GM04503 (cell line): ENCODE results near the gene MTRF1.

Source experiments
- DNase-seq: peaks from one replicate; pipeline ENCODE4 v3.0.0-alpha.2; 2012; ENCODE audit warnings: low read depth

MTRF1 gene

DNA sequence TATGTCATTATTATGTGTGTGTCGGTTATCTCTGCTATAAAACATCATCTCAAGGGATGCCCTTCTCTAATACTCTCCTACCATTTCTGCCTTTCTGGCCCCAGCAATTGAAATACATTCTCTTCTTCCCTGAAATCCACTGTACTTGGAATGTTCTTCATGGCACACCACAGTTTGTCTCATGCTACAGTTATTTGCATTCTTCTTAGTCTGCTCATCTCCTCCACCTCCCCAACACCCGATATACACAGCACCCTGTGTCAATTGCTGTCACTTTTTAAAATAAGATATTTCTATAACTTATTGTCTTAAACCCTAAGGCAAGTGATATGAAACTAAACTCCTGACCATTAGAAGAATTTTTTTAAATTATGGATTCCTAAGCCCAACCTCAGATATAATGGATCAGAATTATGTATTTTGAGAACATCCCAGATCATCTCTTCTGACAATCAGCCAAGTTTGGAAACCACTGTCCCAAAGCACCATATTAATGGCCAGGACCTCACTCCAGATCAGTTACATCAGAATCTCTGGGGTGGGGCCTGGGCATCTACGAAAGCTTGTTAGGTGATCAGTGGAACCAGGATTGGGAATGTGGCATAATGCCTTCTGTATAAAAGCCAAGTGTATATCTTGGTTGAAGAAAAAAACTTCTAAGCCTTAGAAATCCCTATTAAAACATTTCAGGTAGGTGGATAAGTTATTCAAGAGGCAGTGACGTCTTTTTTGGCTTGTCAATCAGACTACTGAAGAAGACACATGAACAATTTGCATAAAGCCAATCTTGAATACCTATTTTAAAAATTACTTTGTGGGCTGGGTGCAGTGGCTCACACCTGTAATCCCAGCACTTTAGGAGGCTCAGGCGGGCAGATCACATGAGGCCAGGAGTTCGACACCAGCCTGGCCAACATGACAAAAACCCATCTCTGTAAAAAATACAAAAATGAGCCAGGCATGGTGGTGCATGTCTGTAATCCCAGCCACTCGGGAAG lies 39.0 kb downstream of the MTRF1 start:
- DNase-seq, result peak; percentile 70

DNA sequence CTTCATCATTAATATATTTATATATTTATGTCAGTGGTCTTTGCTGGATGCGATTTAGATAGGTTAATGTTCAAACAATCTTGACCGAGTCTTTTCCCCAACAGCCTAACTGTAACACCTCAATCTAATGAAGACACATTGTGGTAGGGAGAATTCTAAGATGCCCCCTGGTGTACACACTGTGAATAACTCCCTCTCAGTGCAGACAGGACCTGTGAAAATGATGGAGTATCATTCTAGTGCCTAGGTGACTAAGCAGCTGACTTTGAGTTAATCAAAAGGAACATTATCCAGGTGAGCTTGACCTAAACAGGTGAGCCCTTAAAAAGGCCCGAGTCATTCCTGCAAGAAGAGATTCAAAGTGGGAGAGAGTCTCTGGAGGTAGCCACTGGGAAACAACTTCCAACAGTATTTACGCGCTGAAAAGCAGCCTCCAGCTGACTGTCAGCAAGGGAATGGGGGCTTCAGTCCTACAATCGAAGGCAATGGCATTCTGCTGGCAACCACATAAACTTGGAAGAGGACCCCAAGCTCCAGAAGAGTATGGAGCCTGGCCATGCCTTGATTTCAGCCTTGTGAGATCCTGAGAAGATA lies 41.0 kb downstream of the MTRF1 start:
- no peak for DNase-seq

DNA sequence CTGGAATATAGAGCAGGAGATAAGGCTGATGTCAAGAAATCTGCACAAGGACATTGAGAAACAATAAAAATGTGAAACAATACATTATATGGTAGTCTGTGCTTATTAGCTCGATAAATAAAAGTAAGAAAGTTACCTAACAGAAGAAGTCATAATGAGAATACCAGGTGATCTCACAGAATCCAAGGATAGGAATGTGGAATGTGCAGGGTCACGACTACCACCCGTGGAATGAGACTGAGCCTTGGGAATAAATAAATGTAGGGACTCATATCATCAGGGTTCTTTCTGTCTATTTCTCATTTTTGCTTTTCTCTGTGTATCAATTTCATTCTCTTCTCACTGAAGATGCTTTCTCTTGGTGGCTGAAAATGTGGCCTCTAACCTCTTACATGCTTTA lies 43.0 kb downstream of the MTRF1 start:
- DNase-seq, result no peak

DNA sequence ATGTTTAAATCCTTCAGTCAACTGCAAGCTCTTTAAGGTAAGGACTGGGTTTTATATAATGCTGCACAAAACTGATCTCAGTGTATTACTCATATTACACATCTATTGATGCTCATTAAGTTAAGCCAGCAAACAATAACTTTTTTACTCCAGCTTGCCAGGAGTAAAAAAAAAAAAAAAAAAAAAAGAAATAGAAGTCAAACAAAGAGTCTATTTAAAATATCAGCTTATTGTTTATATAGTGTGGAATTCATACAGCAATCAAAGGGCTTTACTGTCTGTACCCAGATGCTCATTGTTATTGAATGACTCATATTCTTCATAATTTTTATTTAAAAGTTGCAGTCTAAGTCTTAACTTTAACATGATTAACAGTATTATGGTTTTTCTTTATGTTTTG lies 47.2 kb downstream of the MTRF1 start:
- DNase-seq, result no peak

DNA sequence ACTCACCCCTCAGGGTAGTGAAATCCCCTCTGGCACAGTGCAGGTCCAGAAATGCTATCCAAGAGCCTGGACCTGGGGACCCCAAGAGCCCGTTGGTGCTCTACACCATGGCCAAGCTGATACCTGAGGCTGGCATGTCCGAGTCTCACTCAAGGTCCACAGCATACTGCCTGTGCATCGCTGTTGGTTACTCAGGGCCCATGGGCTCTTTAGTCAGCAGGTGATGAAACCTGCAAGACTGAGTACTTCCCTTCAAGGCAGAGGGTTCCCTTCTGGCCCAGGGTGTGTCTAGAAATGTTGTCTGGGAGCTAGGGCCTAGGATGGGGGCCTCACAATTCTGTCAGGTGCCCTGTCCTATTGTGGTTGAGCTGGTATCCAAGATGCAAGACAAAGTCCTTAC lies 49.5 kb downstream of the MTRF1 start:
- DNase-seq, result no peak

DNA sequence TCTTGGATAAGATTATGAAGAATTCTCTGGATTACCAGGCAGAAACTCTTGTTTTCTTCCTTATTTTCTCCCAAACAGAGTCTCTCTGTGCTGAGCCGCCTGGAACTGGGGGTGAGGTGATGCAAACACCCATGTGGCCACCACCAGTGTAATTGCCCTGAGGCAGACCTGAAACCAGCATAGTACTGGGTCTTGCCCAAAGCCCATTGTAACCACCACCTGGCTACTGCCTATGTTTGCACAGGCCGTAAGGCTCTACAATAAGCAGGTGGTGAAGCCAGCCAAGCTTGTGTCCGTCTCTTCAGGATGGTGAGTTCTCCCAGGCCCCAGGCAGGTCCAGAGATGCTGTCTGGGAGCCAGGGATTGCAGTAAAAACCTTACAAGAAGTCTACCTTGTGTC lies 50.1 kb downstream of the MTRF1 start:
- no peak for DNase-seq

DNA sequence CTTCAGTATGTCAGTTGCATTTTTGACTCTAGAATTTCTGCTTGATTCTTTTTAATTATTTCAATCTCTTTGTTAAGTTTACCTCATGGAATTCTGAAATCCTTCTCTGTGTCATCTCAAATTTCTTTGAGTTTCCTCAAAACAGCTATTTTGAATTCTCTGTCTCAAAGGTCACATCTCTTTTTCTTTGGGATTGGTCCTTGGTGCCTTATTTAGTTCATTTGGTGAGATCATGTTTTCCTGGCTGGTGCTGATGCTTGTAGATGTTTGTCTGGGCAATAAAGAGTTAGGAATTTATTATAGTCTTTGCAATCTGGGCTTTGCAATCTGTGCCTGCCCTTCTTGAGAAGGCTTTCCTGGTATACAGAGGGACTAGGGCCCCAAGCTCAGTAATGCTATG lies 50.5 kb downstream of the MTRF1 start:
- peak; percentile 39 for DNase-seq

DNA sequence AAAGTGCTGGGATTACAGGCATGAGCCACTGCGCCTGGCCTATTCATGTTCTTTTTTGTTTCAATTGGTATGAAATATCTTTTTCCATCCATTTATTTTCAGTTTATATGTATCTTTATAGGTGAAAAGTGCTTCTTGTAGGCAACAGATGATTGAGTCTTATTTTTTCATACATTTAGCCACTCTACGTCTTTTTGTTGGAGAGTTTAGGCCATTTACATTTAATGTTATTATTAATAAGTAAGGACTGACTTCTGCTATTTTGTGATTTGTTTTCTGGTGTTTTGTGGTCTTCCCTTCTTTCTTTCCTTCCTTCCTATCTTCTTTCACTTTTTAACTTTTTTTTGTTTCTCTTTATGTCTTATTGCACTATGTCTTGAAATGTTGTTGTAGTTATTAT lies 52.3 kb downstream of the MTRF1 start:
- no peak for DNase-seq

DNA sequence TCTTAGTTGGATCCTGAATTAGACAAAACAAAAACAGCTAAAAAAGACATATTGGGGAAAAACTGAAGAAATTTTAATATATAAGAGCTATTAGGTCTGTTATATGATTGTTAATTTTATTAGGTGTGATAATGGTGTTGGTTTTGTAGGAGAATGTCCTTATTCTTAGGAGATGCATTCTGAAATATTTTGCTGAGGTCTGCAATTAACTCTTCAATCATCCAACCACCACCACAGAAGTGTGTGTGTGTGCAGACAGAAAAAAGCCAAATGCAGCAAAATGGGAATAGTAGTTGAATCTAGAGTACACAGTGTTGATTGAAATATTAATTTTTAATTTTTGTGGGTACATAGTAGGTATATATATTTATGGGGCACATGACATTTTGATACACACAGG lies 56.9 kb downstream of the MTRF1 start:
- no peak for DNase-seq

DNA sequence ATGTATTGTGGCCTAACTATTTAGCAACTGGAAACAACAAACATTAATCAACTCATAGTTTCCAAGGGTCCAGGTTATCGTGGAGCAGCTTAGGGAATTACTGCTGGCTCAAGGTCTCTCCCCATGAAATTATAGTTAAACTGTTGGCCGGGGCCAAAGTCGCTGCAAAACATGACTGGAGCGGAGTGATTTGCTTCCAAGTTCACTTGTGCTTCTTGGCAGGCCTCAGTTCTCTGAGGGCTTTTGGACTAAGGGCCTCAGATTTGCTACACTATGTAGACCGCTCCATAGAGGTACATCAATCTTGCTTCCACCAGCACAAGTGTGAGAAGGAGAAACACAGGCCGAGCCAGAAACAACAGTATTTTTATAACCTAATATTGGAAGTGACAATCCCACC lies 59.6 kb downstream of the MTRF1 start:
- no peak for DNase-seq

DNA sequence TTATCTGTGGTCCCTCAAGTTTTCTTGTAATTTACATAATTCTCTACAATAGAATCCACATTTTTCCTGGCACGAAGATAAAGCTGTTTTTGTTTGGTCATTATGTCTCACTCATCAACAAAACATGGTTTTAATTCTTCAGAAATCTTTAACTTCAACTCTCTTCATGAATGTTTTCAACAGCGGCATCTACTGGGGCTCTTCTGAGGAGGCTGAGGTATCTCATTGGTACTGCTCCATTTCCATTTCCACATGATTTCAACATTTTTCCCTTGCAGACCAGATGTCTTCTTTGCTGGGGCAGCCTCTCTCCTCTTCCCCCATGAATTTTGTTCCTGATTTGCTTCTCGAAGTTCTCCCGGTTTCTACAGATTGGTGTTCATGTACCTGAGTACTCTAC lies 63.2 kb downstream of the MTRF1 start:
- no peak for DNase-seq

DNA sequence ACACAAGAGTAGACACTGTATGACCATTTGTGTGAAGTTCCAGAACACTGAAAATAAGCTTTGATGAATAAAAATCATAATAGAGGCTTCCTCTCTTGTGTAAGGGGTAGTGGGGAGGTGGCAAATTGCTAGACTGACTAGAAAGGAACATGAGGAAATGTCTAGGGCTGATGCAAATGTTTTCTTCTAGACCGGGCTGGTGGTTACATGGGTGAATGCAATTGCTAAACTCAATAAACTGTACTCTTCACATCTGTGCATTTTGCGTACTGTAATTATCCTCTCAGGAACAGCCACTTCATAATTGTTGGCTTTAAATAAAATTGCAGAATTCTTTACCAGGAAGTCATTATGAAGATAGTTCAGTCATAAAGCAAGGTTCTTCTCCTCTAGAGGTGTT lies 63.9 kb downstream of the MTRF1 start:
- no peak for DNase-seq

DNA sequence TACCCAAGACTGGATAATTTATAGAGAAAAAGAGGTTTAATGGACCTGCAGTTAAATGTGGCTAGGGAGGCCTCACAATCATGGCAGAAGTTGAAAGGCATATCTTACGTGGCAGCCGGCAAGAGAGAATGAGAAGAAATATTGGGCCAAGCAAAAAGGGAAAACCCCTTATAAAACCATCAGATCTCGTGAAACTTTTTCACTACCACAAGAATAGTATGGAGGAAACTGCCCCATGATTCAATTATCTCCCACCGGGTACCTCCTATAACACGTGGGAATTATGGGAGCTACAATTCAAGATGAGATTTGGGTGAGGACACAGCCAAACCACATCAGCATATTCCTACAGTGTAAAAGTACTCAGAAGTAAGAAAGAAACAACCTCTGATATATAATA lies 64.3 kb downstream of the MTRF1 start:
- DNase-seq, result no peak

DNA sequence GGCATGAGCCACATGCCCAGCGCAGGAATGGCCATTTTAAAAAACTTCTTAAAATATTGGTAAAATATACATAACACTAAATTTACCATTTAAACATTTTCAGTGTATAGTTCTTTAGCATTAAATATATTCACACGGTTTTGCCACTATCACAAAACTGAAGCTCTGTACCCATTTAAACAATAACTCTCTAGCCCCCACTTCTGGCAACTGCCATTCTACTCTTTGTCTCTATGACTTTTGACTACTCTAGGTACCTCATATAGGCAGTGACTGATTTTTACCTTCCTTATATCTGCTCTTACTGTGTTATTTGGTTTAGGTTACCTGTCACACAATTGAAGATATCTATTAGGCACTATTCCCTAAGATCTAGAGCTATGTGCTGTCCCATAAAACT lies 66.8 kb downstream of the MTRF1 start:
- DNase-seq, result no peak

DNA sequence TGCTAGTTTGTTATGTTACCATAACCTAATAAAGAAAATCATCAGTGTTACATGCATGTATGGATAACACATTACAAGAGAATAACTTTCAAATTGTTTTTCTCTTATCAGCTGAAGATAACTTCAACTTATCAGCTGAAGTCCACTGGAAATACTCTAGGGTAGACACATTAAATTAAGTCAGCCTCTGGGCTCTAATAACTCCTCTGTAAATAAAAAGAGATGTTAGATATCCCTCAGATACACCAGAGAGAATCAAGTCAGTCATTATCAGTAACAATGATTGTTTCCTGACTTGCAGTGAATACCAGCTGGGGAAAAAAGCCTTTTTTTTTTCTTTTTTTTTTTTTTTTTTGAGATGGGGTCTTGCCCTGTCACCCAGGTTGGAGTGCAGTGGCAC lies 67.4 kb downstream of the MTRF1 start:
- no peak for DNase-seq

DNA sequence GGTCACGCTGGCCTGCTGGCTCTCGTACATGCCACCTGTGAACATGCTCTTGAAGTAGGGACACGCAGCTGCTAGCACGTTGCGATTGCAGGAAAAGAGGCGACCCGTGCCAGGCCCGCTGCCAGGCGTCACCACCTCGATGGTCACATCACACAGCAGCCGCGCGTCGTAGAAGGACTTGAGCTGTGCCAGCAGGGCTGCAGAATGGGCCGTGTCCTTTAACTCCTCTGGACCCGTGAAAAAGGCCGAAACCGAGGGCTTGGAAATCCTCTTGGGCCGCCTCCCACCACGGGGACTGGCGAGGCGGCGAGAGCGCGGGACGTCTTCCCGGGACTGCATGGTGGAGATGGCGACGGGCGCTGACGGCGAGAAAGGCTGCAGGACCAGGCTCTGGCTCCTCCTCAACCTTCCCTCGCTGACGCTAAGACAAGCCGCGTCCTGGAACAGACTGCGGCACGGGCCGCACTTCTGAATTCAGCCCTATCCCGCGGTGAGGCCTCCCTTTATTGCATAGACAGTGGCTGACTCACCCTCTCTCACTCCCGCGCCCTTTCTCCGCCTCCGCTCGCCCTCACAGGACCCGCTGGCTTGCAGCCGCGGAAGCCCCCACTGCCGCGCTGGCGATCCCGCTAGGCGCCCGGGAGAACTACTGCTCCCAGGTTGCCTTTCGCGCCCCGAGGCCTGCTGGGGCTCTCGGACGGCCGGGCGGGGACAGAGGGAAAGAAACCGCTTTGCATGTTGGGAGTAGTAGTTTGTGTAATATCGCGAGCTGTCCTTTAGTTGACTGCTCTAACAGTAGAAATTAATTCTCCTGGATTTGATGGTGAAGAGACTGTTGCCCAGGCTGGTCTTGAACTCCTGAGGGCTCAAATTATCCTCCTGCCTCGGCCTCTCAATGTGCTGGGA lies 69.2 kb downstream of the MTRF1 start, which contains the start of gene KBTBD7:
KBTBD7 (minus strand) TSS at position 651 of the 906 bp plus-strand sequence; CDS start at position 339, 312 bp downstream.
- peak; percentile 87 for DNase-seq

DNA sequence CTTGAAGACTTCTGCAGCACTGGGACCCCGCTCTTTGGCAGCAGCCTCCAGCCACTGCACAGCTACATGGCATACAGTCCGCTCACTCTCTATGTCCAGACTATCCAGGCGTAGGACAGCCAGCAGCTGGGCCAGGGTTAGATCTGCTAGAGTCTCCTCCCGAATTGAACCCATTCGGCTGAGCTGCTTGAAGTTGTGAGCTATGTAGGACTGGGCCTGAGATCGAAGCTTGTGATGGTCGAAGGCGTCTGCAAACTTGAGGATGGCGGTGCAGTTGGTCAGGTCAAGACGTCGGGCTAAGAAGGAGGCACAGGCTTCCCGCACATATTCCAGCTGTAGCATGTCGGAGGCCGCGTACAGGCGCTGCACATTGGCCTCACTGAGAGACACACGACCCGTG lies 69.9 kb downstream of the MTRF1 start:
- DNase-seq, result no peak

DNA sequence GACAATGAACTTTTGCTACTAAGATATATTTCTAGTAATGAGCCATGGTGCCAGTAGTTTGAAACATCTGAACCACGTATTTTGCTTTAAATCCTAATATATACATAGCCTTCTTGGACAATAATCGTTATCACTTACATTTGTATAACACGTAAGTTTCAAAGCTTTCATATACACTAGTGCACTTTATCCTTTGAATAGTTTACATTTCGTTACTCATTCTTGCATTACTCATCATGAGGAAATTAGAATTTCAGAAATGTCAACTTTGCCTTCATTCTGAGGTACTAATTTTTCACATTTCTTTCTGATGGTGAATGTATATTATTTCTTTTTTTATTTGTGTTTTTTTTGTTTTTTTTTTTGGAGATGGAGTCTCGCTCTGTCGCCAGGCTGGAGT lies 74.8 kb downstream of the MTRF1 start:
- no peak for DNase-seq

DNA sequence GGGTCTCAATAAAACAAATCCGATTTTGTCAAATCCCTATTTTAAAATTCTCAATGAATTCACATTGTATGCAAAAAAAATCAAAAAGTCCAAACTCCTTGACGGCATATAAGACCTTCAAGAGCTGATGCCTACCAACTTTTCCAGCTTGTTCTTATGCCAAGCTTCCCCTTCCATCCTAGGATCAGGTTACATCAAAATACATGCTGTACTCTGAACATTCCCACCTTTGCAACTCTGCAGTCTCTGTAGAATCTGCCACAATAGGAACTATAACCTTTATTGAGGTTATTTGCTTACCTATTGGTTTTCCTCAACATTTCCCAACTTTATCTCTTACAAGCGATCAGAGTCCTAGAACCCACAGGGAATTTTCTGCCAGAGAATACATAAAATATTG lies 76.9 kb downstream of the MTRF1 start:
- DNase-seq, result no peak

DNA sequence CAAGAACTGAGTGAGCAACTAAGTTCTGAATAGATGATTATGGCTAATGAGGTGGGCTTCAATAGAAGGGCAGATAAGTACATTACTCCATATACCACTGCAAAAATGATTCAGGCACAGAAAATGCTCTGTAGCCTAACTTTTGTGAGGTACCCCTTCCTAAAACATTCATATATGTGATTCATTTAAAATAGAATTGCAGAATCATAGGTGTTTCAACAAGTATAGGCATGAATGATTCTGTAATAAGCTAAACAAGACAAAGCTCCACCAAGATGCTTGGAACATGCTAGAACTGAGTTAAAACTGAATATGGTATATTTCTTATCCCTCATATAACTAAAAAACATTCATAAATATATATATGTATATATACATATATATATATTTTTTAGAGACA lies 81.1 kb downstream of the MTRF1 start:
- no peak for DNase-seq

DNA sequence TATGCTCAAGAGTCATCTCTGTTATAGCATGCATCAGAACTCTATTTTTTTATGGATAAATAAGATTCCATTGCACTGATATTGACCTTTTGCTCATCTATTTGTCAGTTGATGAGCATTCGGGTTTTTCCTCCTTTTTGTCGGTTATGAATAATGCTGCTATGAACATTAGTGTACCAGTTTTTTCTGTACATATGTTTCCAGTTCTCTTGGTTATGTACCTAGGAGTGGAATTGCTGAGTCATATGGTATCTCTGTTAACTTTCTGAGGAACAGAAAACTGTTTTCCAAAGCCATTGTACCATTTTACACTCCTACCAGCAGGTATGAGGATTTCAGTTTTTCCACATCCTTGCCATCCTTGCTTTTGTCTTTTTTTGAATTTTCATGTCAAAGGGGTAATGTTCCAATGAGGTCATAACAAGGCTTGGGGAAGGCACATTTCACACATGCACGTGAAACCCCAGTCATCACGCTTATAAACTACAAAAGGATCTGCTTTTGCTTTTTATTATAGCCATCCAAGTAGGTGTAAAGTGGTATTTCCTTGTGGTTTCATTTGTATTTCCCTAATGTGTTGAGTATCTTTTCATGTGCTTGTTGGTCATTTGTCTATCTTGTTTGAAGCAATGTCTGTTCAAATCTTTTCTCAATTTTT lies 83.7 kb downstream of the MTRF1 start:
- DNase-seq, result peak; percentile 20

DNA sequence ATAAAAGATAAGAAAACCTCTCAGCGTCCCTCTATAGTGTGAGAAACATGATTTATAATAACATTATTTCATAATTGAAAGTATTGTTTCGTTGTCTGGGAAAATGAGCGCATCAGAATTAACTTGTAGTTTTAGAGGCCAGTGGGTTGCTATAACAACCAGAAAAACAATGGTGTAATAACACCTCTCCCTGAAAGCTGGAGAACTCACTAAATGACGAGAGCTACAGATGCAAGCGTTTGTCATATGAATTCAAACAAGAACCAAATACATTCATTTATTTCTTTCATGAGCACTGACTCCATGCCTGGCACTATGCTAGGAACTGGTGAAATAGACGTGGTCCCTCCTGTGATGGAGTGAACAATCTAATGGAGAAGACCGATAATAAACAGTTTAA lies 85.3 kb downstream of the MTRF1 start:
- no peak for DNase-seq
